Left lung (tissue), 10 donors: ENCODE results near the gene GNB1L. TPM values are rescaled to one million over a fixed set of nuclear protein-coding genes. Genes with fewer than 3 reads are reported as not detected.

Experiments used
- ATAC-seq: fragments of 200-7000 bp; cut with Tn5 transposase; one replicate; pipeline ENCODE4 v1.9.1; 2020; ENCODE audit warnings: moderate library complexity
- DNase-seq, 4 donors: peaks; one replicate each; pipeline ENCODE4 v3.0.0-alpha.2; 2013 to 2020
- H3K27ac ChIP-seq, 2 donors: fragments of 200-600 bp; sonication (generic) in 1 of 2; one replicate each; pipeline versions ENCODE4 v1.5.0 to v1.8.0; 2020 to 2021
- H3K27me3 ChIP-seq, 2 donors: fragments of 200-600 bp; sonication (generic) in 1 of 2; one replicate each; pipeline versions ENCODE4 v1.5.0 to v1.8.0; 2020 to 2021
- H3K36me3 ChIP-seq, 2 donors: fragments of 200-600 bp; sonication (generic) in 1 of 2; one replicate each; pipeline versions ENCODE4 v1.5.0 to v1.8.0; 2020 to 2021
- H3K4me1 ChIP-seq, 2 donors: fragments of 200-600 bp; one replicate each; pipeline ENCODE4 v1.8.0; 2021
- H3K4me3 ChIP-seq, 2 donors: fragments of 200-600 bp; sonication (generic) in 1 of 2; one replicate each; pipeline versions ENCODE4 v1.5.0 to v1.8.0; 2020 to 2021; ENCODE audit warnings: mild to moderate bottlenecking in 1 of 2
- H3K9me3 ChIP-seq, 2 donors: fragments of 200-600 bp; sonication (generic) in 1 of 2; one replicate each; pipeline versions ENCODE4 v1.5.0 to v1.8.0; 2020 to 2021
- intact Hi-C, 2 donors: fragments of 100-400 bp; cut with DNase I; formaldehyde crosslinking; loops; one replicate each; pipeline versions ENCODE4 v1.11.2 to v1.14.2; 2022
- polyA plus RNA-seq, 6 donors: library from polyadenylated mRNA; unstranded; fragments of 120-200 nt; gene quantifications; one replicate each; pipeline ENCODE4 v1.2.1, GENCODE V29; 2013; ENCODE audit not compliant: insufficient read length in 6 of 6
- total RNA-seq, 2 donors: library from RNA; stranded (reverse); fragmentation: NEBNext Ultra II Directional; extraction: Animal tissue kit (Norgen Biotek cat#: 25700); gene quantifications; one replicate each; pipeline ENCODE4 v1.2.1, GENCODE V29; 2021
- TF ChIP-seq, protein P1 (sequence below), 2 donors: fragments of 200-600 bp; sonication (generic) in 1 of 2; IDR thresholded peaks; one replicate each; pipeline versions ENCODE4 v1.5.0 to v1.8.0; 2021; ENCODE audit warnings: antibody characterized with exemption in 2 of 2
- donor health status: DM: no; HTN: yes; CAD: no.
- donor health status: DM: no; HTN: no; CAD: no.

Gene GNB1L
- total and polyA plus RNA-seq, 8 donors: 4.3 to 7.9 (median 5.5) TPM

GRCh38 chr22:19807161-19807913, 47.3 kb downstream of the GNB1L start:
- TF ChIP-seq, protein P1, sequence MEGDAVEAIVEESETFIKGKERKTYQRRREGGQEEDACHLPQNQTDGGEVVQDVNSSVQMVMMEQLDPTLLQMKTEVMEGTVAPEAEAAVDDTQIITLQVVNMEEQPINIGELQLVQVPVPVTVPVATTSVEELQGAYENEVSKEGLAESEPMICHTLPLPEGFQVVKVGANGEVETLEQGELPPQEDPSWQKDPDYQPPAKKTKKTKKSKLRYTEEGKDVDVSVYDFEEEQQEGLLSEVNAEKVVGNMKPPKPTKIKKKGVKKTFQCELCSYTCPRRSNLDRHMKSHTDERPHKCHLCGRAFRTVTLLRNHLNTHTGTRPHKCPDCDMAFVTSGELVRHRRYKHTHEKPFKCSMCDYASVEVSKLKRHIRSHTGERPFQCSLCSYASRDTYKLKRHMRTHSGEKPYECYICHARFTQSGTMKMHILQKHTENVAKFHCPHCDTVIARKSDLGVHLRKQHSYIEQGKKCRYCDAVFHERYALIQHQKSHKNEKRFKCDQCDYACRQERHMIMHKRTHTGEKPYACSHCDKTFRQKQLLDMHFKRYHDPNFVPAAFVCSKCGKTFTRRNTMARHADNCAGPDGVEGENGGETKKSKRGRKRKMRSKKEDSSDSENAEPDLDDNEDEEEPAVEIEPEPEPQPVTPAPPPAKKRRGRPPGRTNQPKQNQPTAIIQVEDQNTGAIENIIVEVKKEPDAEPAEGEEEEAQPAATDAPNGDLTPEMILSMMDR (IDR thresholded peaks at IDR 0.05): no peak
- Histone ChIP-seq H3K27me3 (no peaks in the 10 kb centered on the region), H3K4me3 (no peak overlapping the region), H3K9me3 (no peaks in the 10 kb centered on the region), H3K27ac (no peak overlapping the region), H3K4me1 (peaks cover 0 to 3% of the 10 kb centered on the region in 2 donors), H3K36me3 (no peaks in the 10 kb centered on the region)
- DNase-seq: peak in 2 of 4 donors; percentile 22 to 59
- intact Hi-C loops: no loop called here
- no peak for ATAC-seq

GRCh38 chr22:19806213-19807160, 48.2 kb downstream of the GNB1L start:
- no peaks in the 10 kb centered on the region for H3K36me3 ChIP-seq
- peaks cover 0 to 3% of the 10 kb centered on the region in 2 donors for H3K4me1 ChIP-seq
- ATAC-seq: peak; percentile 92
- H3K27me3 ChIP-seq: no peaks in the 10 kb centered on the region
- peak; percentile 13 to 90 (median 65) for DNase-seq
- H3K27ac ChIP-seq: no peak overlapping the region
- intact Hi-C loops: no loop called here
- no peaks in the 10 kb centered on the region for H3K9me3 ChIP-seq
- TF ChIP-seq, protein P1 (IDR thresholded peaks at IDR 0.05): no peak
- H3K4me3 ChIP-seq: no peak overlapping the region

DNA sequence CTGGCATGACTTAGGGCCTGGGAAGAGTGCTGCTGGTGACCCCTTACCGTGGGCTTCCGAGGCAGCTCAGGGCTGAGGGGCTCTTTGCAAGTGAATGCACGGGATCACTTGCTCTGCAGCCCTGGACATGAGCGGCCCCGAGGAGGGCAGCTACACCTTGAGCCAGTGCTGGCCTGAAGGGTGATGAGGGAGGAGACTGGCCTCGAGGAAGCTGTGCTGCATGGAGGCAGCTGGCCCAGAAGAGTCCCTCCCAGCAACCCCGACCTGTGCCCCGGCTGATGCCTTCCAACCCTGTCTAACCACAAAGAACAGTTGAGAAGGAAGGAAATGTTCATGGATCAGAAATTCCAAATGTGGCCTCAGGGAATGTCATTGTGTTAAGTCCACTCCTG, 48.9 kb downstream of the GNB1L start:
- intact Hi-C loops: no loop called here
- no peaks in the 10 kb centered on the region for H3K9me3 ChIP-seq
- H3K27me3 ChIP-seq: no peaks in the 10 kb centered on the region
- TF ChIP-seq, protein P1 (IDR thresholded peaks at IDR 0.05): no peak
- H3K36me3 ChIP-seq: no peaks in the 10 kb centered on the region
- H3K4me3 ChIP-seq: no peak overlapping the region
- no peak overlapping the region for H3K27ac ChIP-seq
- DNase-seq (peak in 2 of 4 donors; percentile 17 to 37), ATAC-seq (no peak)
- H3K4me1 ChIP-seq: peaks cover 0 to 3% of the 10 kb centered on the region in 2 donors

GRCh38 chr22:19803736-19804267, 50.9 kb downstream of the GNB1L start:
- DNase-seq (peak in 2 of 4 donors; percentile 23 to 56), ATAC-seq (no peak)
- TF ChIP-seq, protein P1 (IDR thresholded peaks at IDR 0.05): no peak
- intact Hi-C loops: no loop called here
- no peaks in the 10 kb centered on the region for H3K9me3 ChIP-seq
- peaks cover 0 to 3% of the 10 kb centered on the region in 2 donors for H3K4me1 ChIP-seq
- peaks cover 0 to 5% of the 10 kb centered on the region in 2 donors for H3K36me3 ChIP-seq
- H3K27me3 ChIP-seq: no peaks in the 10 kb centered on the region
- no peak overlapping the region for H3K4me3 ChIP-seq
- H3K27ac ChIP-seq: no peak overlapping the region
